Measurements from ENCODE around the gene COL24A1.
A peak's percentile ranks its signal among the peaks of the same experiment; 100 is the strongest.
"Not testable (repeated sequence)": the region's sequence is repeated elsewhere in the genome, so short reads cannot be mapped to it uniquely, and the experiment has no call there.

Gene COL24A1

GRCh38 chr1:85714418-85715114 is 442.0 kb downstream of the COL24A1 start:
- H3K9me3 Mint-ChIP-seq (ENCODE audit: low read depth); H3K4me3 Mint-ChIP-seq; H3K4me1 Mint-ChIP-seq (ENCODE audit: low read depth); H3K27ac Mint-ChIP-seq; H3K27me3 Mint-ChIP-seq; H3K36me3 Mint-ChIP-seq: not testable (repeated sequence)

DNA sequence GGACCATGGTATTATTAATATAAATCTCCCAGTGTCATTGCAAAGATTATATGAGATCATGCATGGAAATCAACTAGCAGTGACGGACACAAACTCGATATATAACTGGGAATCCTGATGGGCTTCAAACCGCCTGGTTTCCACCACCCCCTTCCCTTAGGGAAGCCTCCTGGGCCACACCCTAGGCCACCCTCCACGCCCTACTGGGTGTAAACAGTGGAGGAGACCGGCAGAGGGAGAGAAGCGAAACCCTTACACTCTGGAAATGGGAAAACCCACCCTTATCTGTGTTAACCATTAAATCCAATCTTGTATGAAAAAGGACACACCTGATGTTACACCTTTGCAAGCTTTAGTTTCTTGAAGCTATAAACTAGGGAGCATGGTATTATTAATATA is 447.7 kb downstream of the COL24A1 start:
- Mint-ChIP-seq H3K27ac (no peak overlapping the region), H3K4me3 (no peak overlapping the region), H3K36me3 (peaks cover 12% of the 10 kb centered on the region), H3K9me3 (ENCODE audit: low read depth) (no peaks in the 10 kb centered on the region), H3K4me1 (ENCODE audit: low read depth) (peaks cover 22% of the 10 kb centered on the region), H3K27me3 (no peaks in the 10 kb centered on the region)

DNA sequence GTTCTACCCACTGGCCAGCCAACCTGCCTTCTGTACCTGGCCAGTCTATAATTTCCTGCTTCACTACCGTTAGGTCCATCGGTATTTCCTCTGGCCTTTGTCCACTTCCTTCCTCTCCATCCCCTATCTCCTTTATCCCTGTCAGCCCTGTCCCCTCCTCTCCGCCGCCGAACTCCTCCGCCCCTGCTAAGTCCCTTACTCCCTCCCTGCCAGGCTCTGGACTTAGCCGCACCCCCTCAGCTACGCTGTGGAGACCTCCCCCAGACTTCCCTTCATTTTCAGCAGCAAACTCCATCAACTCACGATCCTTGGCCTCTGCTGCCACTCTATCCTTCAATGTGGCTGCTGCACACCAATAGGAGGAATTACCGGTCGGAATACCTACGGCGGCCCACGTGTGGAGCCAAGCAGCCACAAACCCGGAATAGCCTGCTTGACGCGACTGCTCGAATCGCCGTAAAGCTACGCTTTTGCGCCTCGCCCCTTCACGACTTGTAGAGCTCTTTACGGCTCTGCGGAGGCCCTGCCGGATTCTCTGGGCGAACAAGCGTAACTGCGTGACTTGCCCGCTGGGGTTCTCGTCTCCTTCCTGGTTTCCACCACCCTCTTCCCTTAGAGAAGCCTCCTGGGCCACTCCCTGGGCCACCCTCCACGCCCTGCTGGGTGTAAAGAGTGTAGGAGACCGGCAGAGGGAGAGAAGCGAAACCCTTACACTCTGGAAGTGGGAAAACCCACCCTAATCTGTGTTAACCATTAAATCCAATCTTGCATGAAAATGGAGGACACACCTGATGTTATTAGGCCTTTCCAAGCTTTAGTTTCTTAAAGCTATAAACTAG is 448.4 kb downstream of the COL24A1 start, which contains the start of gene ZNHIT6:
Gene ZNHIT6 (minus strand): TSS at position 444 of the 839 bp plus-strand sequence. CDS start 149 bp downstream, at position 295.
- H3K36me3 Mint-ChIP-seq: peaks cover 17% of the 10 kb centered on the region
- peaks cover 28% of the 10 kb centered on the region for H3K4me1 Mint-ChIP-seq (ENCODE audit: low read depth)
- no peak within 1 kb of the TSS for H3K4me3 Mint-ChIP-seq
- no peak within 1 kb of the TSS for H3K27ac Mint-ChIP-seq
- H3K27me3 Mint-ChIP-seq: no peaks in the 10 kb centered on the region
- no peaks in the 10 kb centered on the region for H3K9me3 Mint-ChIP-seq (ENCODE audit: low read depth)

DNA sequence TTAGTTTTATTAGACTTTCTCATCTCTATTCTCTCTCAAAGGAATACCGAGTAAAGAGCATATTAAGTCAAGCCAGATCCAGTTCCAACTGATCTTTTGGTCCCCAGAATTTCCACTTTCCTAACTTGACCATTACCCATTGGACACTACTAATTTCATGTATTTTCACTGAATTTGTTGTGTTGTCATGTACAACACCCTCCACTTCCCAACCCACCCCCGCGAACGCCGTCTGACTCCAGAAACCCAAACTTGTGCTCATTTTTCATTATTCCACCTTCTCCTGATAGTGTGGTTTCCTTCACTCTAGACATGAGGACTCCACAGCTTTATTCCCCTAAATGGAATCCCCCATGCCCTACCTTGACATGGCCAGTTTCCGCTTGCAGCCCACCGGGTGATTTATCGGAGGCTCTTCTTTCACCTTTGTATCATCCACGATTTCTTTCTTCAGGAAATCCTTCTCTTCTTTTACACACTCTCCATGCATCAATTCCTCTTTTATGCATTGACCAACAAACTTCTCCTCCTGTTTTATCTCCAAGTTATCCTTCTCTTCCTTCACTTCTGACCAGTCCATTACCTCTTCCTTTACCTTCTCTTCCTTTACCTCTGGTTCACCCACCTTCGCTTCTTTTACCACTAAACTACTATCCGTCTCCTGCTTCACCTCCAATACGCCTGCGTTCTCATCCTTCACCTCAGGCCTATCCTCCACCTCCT is 449.1 kb downstream of the COL24A1 start:
- no peak overlapping the region for H3K27ac Mint-ChIP-seq
- peaks cover 19% of the 10 kb centered on the region for H3K36me3 Mint-ChIP-seq
- no peak overlapping the region for H3K4me3 Mint-ChIP-seq
- peaks cover 34% of the 10 kb centered on the region for H3K4me1 Mint-ChIP-seq (ENCODE audit: low read depth)
- H3K9me3 Mint-ChIP-seq (ENCODE audit: low read depth): no peaks in the 10 kb centered on the region
- H3K27me3 Mint-ChIP-seq: no peaks in the 10 kb centered on the region

- peaks cover 19% of the 10 kb centered on the region for H3K36me3 Mint-ChIP-seq
- H3K27ac Mint-ChIP-seq: no peak overlapping the region
- peaks cover 38% of the 10 kb centered on the region for H3K4me1 Mint-ChIP-seq (ENCODE audit: low read depth)
Observed at GRCh38 chr1:85705940-85706339, 450.6 kb downstream of the COL24A1 start.

DNA sequence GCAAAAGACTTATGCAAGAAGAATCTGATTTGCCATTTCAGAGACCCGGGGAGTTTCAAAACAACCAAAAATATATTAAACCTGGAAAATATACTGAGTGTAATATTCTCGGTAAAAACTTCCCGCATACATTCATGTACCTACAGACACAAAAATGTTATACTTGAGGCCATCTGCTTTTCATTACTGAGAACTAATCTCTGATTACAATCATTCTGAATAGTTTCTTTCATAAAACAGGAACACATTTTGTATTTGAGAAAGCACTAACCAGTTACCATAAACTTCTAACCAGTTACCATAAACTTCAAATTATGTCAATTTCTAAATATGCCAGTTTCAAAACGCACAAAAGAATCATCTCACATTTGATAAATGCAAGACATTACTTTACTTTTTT is 456.1 kb downstream of the COL24A1 start:
- H3K27me3 Mint-ChIP-seq: no peaks in the 10 kb centered on the region

More at GRCh38 chr1:85705940-85706339, 450.6 kb downstream of the COL24A1 start:
- Mint-ChIP-seq H3K9me3 (ENCODE audit: low read depth) (no peaks in the 10 kb centered on the region), H3K27me3 (no peaks in the 10 kb centered on the region), H3K4me3 (peak overlapping the region; percentile 70)

DNA sequence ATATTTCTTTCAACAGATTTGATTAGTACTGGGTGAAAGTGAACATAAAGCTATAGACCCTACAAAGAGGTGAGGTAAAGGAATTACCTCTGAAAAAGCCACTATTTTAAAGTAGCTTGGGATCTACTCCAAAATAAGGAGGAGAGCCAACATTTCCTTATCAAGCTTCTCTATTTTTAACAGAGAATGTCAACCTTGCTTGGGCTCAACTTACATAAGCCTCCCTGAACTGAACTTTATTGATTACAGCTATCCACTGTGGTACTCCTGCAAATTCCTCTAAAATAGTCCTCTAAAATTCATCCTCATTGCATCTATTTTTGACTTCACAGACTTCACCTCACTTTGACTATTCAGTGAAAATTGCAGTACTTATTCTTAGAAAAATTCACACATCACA is 458.7 kb downstream of the COL24A1 start:
- no peaks in the 10 kb centered on the region for H3K9me3 Mint-ChIP-seq (ENCODE audit: low read depth)
- H3K27ac Mint-ChIP-seq: no peak overlapping the region
- H3K36me3 Mint-ChIP-seq: peaks cover 14% of the 10 kb centered on the region
- H3K4me3 Mint-ChIP-seq: no peak overlapping the region
- H3K27me3 Mint-ChIP-seq: no peaks in the 10 kb centered on the region
- H3K4me1 Mint-ChIP-seq (ENCODE audit: low read depth): peaks cover 28% of the 10 kb centered on the region

More for the DNA sequence above, 456.1 kb downstream of the COL24A1 start:
- Mint-ChIP-seq H3K9me3 (ENCODE audit: low read depth) (no peaks in the 10 kb centered on the region), H3K4me1 (ENCODE audit: low read depth) (peaks cover 38% of the 10 kb centered on the region), H3K27ac (no peak overlapping the region), H3K4me3 (no peak overlapping the region), H3K36me3 (peaks cover 21% of the 10 kb centered on the region)

GRCh38 chr1:85692730-85693314 is 463.8 kb downstream of the COL24A1 start:
- H3K4me3 Mint-ChIP-seq: no peak overlapping the region
- H3K4me1 Mint-ChIP-seq (ENCODE audit: low read depth): peaks cover 24% of the 10 kb centered on the region
- H3K27ac Mint-ChIP-seq: no peak overlapping the region
- H3K27me3 Mint-ChIP-seq: no peaks in the 10 kb centered on the region
- no peaks in the 10 kb centered on the region for H3K9me3 Mint-ChIP-seq (ENCODE audit: low read depth)
- H3K36me3 Mint-ChIP-seq: peaks cover 12% of the 10 kb centered on the region

- Mint-ChIP-seq H3K4me3 (no peak overlapping the region), H3K36me3 (peaks cover 15% of the 10 kb centered on the region), H3K27me3 (no peaks in the 10 kb centered on the region), H3K27ac (no peak overlapping the region), H3K9me3 (ENCODE audit: low read depth) (no peaks in the 10 kb centered on the region), H3K4me1 (ENCODE audit: low read depth) (peaks cover 25% of the 10 kb centered on the region)
Observed at GRCh38 chr1:85689775-85690404, 466.7 kb downstream of the COL24A1 start.

- Mint-ChIP-seq H3K9me3 (ENCODE audit: low read depth) (no peaks in the 10 kb centered on the region), H3K27ac (no peak overlapping the region), H3K36me3 (peaks cover 11% of the 10 kb centered on the region)
Observed at GRCh38 chr1:85683292-85684025, 473.1 kb downstream of the COL24A1 start.

GRCh38 chr1:85681087-85681486 is 475.5 kb downstream of the COL24A1 start:
- Mint-ChIP-seq H3K36me3 (peaks cover 5% of the 10 kb centered on the region), H3K27ac (no peak overlapping the region)

More at GRCh38 chr1:85683292-85684025, 473.1 kb downstream of the COL24A1 start:
- H3K27me3 Mint-ChIP-seq: no peaks in the 10 kb centered on the region
- peaks cover 7% of the 10 kb centered on the region for H3K4me1 Mint-ChIP-seq (ENCODE audit: low read depth)
- no peak overlapping the region for H3K4me3 Mint-ChIP-seq

More at GRCh38 chr1:85681087-85681486, 475.5 kb downstream of the COL24A1 start:
- Mint-ChIP-seq H3K9me3 (ENCODE audit: low read depth) (no peaks in the 10 kb centered on the region), H3K4me1 (ENCODE audit: low read depth) (peaks cover 2% of the 10 kb centered on the region), H3K27me3 (no peaks in the 10 kb centered on the region), H3K4me3 (no peak overlapping the region)
